Uterus (tissue), 2 donors: ENCODE measurements around the gene PKD2L2.

Source experiments
- CTCF ChIP-seq, 4 experiments: fragments of 200-600 bp in 2 of 4; fragments of 450-650 bp in 2 of 4; sonication (generic) in 2 of 4; IDR thresholded peaks; one replicate each; pipeline ENCODE4 v1.5.1; 2016 to 2019; ENCODE audit warnings: antibody characterized with exemption in 4 of 4, mild to moderate bottlenecking in 2 of 4, moderate library complexity in 1 of 4
- POLR2A ChIP-seq, 2 donors: fragments of 450-650 bp; IDR thresholded peaks; one replicate each; pipeline ENCODE4 v1.6.1; 2016; ENCODE audit warnings: antibody characterized with exemption in 2 of 2, mild to moderate bottlenecking in 1 of 2, moderate library complexity in 1 of 2

- no peak for TF ChIP-seq POLR2A (IDR thresholded peaks at IDR 0.05)
- peak in 1 of 4 experiments; percentile 1 for TF ChIP-seq CTCF (IDR thresholded peaks at IDR 0.05)
These were observed 65.0 kb downstream of the PKD2L2 start for GRCh38 chr5:137954131-137954879.
